A375 (cell line): ENCODE data around the gene ICE1. TPM values are rescaled to one million over a fixed set of nuclear protein-coding genes. Genes with fewer than 3 reads are reported as not detected.

Experiments
- total RNA-seq: library from RNA; depleted of rRNA; stranded (reverse); fragments of >200 nt; shearing (Covaris generic); gene quantifications from 2 replicates; pipeline ENCODE4 v1.2.3, GENCODE V29; 2014; rRNA removed

ICE1 gene, protein sequence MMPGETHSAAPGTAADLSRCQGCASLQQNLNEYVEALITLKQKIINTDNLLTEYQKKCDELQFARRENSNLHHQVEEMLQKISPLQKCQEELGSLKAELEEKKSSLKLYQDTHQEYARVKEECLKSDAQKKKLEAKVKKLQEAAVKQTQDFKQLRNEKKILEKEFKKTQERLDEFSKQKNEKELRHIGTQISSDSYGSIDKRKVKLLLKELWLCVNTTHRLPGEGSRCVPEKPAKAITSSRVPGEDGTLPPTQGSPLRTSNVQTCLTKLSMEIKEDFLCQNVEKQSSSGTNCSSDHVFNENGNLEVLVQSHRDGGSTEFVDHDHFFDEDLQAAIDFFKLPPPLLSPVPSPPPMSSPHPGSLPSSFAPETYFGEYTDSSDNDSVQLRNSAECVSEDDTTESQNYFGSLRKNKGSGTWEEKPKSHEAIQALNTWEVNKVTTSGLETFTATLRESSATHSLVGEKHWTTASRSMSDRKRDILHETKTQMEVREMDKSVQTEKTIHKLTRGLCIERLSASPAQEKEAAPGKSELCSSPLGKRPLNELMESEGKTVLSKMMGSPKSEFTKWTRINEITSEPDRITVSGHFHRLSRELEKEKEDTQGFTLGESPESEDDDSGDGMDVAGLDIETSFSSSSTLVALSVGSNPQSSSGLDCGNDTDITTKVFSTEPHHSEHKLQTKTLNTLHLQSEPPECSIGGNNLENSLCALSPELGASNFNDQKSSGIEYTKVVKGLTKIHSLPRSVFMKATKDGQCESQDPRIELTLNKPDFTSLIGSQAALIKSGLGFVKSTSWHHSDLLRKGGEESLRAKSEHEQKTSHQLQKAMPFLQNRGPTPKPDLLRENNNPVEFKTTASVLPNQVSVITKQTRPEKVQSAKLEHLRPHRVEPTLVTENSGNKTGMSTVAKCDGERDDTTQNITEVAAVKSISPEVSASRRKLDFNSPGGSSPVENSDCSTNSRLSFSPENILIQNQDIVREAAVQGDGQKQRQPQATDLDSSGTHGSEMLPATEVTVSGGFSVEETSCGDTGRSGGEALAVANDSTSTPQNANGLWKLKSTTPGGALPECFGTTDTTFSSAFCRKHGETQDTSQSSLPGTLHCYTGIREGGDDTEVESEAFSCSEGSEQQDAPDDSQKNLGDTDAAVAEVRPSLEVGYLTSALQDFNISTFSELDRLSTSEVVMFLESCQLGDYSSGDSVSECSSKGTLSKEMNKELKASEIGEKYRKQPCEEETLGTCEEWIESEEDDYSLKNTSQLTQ (N-terminal part only)
- 23.5 and 29.3 TPM in 2 replicates for total RNA-seq

DNA sequence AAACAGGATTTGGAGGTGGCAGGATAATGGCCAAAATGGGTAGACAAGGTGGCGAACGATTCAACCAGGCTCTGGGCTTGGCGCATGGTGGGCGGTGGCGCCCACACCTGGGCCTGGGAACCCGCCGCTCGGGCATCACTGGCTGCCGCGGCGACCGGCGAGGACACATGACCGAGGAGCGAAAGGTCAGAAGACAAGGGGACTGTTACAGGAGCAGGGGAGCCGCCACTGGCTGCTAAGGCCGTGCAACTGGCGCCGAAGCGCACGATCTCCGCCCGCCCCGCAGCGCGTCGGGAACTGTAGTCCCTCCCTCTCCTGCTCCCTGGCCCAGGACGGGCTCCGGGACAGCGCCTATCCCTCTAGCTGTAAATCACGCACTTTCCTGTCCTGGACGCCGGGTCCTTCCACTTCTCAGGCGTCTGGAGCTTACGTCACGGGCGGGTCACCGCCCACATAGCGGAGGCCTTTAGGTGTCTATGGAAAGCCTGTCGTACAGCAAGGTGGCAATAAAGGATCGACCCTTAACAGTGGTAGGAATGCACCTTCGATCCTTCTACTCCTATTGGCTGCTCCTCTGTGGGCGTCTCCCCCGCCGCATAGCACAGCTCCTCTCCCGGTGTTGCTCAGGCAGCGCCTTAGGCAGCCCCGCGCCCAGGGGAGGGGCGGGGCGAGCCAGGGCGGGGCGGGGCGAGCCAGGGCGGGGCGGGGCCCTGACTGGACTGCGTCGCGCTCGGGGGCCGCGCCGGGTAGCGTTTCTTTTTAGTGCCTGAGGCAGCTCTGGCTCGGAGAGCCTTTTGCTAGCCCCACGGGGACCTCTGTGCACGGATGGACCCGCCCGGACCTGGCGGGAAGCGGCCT is at the start of gene ICE1:
TSS of gene ICE1 (plus strand) at position 717 of the 858 bp plus-strand sequence. CDS start 239 bp downstream, outside the sequence.

